Glutamatergic neuron (in vitro differentiated cells): ENCODE data around the gene ARFIP2. TPM values are rescaled to one million over a fixed set of nuclear protein-coding genes. Genes with fewer than 3 reads are reported as not detected.

ENCODE experiments used
- DNase-seq: peaks from one replicate; pipeline ENCODE4 v3.0.0; 2022
- H3K27ac Mint-ChIP-seq: one replicate; pipeline ENCODE4 v1.8.0; 2020; ENCODE audit warnings: mild to moderate bottlenecking, mixed read lengths, inconsistent platforms; ENCODE audit not compliant: unreplicated experiment
- H3K27me3 Mint-ChIP-seq: one replicate; pipeline ENCODE4 v1.8.0; 2020; ENCODE audit warnings: mild to moderate bottlenecking, moderate library complexity, mixed read lengths, inconsistent platforms; ENCODE audit not compliant: unreplicated experiment
- H3K36me3 Mint-ChIP-seq: one replicate; pipeline ENCODE4 v1.8.0; 2020; ENCODE audit warnings: mild to moderate bottlenecking, mixed read lengths, inconsistent platforms; ENCODE audit not compliant: unreplicated experiment
- H3K4me1 Mint-ChIP-seq: one replicate; pipeline ENCODE4 v1.8.0; 2020; ENCODE audit warnings: mild to moderate bottlenecking, low read depth, mixed read lengths, inconsistent platforms; ENCODE audit not compliant: unreplicated experiment
- H3K4me3 Mint-ChIP-seq: one replicate; pipeline ENCODE4 v1.8.0; 2020; ENCODE audit warnings: mild to moderate bottlenecking, mixed read lengths, inconsistent platforms; ENCODE audit not compliant: unreplicated experiment
- H3K9me3 Mint-ChIP-seq: one replicate; pipeline ENCODE4 v1.8.0; 2020; ENCODE audit warnings: mild to moderate bottlenecking, moderate library complexity, mixed read lengths, inconsistent platforms; ENCODE audit not compliant: unreplicated experiment
- CTCF ChIP-seq: fragments of 200-600 bp; sonication (generic); IDR thresholded peaks from one replicate; pipeline ENCODE4 v1.5.0; 2021; ENCODE audit not compliant: partially characterized antibody, unreplicated experiment
- total RNA-seq: library from RNA; stranded (reverse); fragmentation: NEBNext Ultra II Directional; extraction: Animal tissue kit (Norgen Biotek cat#: 25700); gene quantifications from one replicate; pipeline ENCODE4 v1.2.1, GENCODE V29; 2021; ENCODE audit not compliant: unreplicated experiment

The ARFIP2 gene
- total RNA-seq, 1 donor from 2014 or later: 53.3 TPM

DNA sequence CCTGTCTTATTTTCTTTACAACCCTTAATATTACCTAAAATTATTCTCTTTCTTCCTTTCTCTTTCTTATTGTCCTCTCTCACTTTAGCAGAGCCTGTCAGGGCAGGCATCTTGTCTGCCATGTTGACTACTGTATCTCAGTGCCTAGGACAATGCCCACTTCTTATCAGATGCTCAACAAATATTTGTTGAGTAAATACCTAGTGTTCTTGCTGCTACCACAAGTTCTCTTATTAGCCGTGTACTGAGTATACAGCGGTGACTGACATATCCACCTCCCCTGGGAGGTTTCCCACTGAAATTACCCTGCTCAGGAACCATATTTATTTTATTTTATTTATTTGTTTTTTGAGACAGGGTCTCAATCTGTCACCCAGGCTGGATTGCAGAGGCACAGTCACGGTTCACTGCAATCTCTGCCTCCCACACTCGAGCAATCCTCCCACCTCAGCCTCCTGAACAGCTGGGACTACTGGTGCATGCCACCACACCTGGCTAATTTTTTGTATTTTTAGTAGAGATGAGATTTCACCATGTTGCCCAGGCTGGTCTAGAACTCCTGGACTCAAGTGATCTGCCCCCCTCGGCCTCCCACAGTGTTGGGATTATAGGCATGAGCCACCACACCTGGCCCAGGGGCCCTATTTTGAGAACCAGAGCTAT, 47.0 kb downstream of the ARFIP2 start:
- Mint-ChIP-seq H3K9me3 (peaks cover 5% of the 10 kb centered on the region), H3K4me3 (no peak overlapping the region), H3K27me3 (peaks cover 4% of the 10 kb centered on the region), H3K4me1 (no peaks in the 10 kb centered on the region), H3K27ac (no peak overlapping the region), H3K36me3 (peaks cover 4% of the 10 kb centered on the region)
- no peak for DNase-seq
- TF ChIP-seq CTCF: no peak

GRCh38 chr11:6431861-6432260, 49.3 kb downstream of the ARFIP2 start:
- Mint-ChIP-seq H3K27ac (no peak overlapping the region), H3K4me1 (no peaks in the 10 kb centered on the region), H3K36me3 (peaks cover 4% of the 10 kb centered on the region), H3K9me3 (peaks cover 5% of the 10 kb centered on the region), H3K27me3 (peaks cover 4% of the 10 kb centered on the region), H3K4me3 (no peak overlapping the region)
- no peak for TF ChIP-seq CTCF
- DNase-seq: no peak

DNA sequence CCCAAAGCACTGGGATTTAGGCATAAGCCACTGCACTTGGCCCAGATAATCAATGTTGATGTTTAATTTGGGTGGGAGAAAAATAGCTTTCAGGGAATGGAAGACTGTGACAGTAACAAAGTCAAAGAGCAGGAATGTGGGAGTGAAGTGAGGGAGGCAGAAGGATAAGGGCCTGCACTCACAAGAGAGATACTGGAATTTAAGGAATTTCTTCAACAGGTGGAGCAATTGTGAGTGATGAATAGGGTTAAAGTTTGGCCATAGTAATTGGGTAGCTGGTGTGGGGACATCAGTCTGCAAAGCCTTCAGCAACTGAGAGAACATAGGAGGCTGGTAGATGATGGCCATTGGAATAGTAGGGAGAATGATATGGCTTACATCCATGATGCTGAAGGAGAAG, 53.6 kb downstream of the ARFIP2 start:
- no peaks in the 10 kb centered on the region for H3K9me3 Mint-ChIP-seq
- no peaks in the 10 kb centered on the region for H3K4me1 Mint-ChIP-seq
- H3K36me3 Mint-ChIP-seq: no peaks in the 10 kb centered on the region
- no peak for TF ChIP-seq CTCF
- no peak overlapping the region for H3K4me3 Mint-ChIP-seq
- no peak for DNase-seq
- H3K27ac Mint-ChIP-seq: no peak overlapping the region
- peaks cover 2% of the 10 kb centered on the region for H3K27me3 Mint-ChIP-seq

Other genes with a start within 250 kb of the ARFIP2 start
- gene FHIP1B, start 246.7 kb downstream of the ARFIP2 start, total RNA-seq: 25.3 TPM
- not detected for gene CNGA4, start 242.2 kb downstream of the ARFIP2 start, total RNA-seq
- gene CCKBR, start 221.5 kb downstream of the ARFIP2 start, total RNA-seq: 0.96 TPM
- 5.9 TPM for gene CAVIN3, start 160.8 kb downstream of the ARFIP2 start, total RNA-seq
- gene SMPD1, start 90.9 kb downstream of the ARFIP2 start, total RNA-seq: 38.5 TPM
- 142 TPM for gene APBB1, start 62.2 kb downstream of the ARFIP2 start, total RNA-seq
- 9.6 TPM for gene HPX, start 40.3 kb downstream of the ARFIP2 start, total RNA-seq
- 128 TPM for gene TRIM3, start 7.4 kb downstream of the ARFIP2 start, total RNA-seq
- 35.9 TPM for gene TIMM10B, start 170 bp upstream of the ARFIP2 start, total RNA-seq
- gene DNHD1, start 15.9 kb upstream of the ARFIP2 start, total RNA-seq: 9.3 TPM
- gene RRP8, start 122.3 kb upstream of the ARFIP2 start, total RNA-seq: 16.2 TPM
- gene ILK, start 122.4 kb upstream of the ARFIP2 start, total RNA-seq: 168 TPM
- 124 TPM for gene TAF10, start 130.9 kb upstream of the ARFIP2 start, total RNA-seq
- 37.7 TPM for gene TPP1, start 138.1 kb upstream of the ARFIP2 start, total RNA-seq
- gene DCHS1, start 174.5 kb upstream of the ARFIP2 start, total RNA-seq: 91.5 TPM
- gene MRPL17, start 202.0 kb upstream of the ARFIP2 start, total RNA-seq: 23.3 TPM